ENCODE data around the gene LIPT1. TPM values are rescaled to one million over a fixed set of nuclear protein-coding genes. Genes with fewer than 3 reads are reported as not detected.
A peak's percentile ranks its signal among the peaks of the same experiment; 100 is the strongest.

Gene LIPT1
- total RNA-seq, 4 donors from 2014 or later: 6.8 to 140 (median 11.0) TPM

GRCh38 chr2:99141110-99142108, 13.4 kb upstream of the LIPT1 start, which contains the start of gene C2orf15:
Gene C2orf15 (plus strand): TSS chr2:99141707. CDS start chr2:99150559, 8,852 bp downstream.
- Histone ChIP-seq H3K27me3 (no peaks in the 10 kb centered on the region), H3K4me1 (peaks cover 0 to 4% of the 10 kb centered on the region in 2 donors), H3K27ac (peak within 1 kb of the TSS; percentile 81 to 83), H3K4me3 (peak within 1 kb of the TSS; percentile 73 to 97), H3K36me3 (no peaks in the 10 kb centered on the region), H3K9me3 (no peaks in the 10 kb centered on the region)
- intact Hi-C loops (cut with DNase I; ENCODE audit: low total_unique reads): no loop called here
- peak in 1 of 4 experiments; percentile 1 for TF ChIP-seq CTCF (IDR thresholded peaks at IDR 0.05)
- peak; percentile 39 to 96 for TF ChIP-seq POLR2A (IDR thresholded peaks at IDR 0.05)
- DNase-seq: peak; percentile 92 to 94

GRCh38 chr2:99150706-99151105, 4.1 kb upstream of the LIPT1 start:
- H3K36me3 ChIP-seq: no peaks in the 10 kb centered on the region
- intact Hi-C loops (cut with DNase I; ENCODE audit: low total_unique reads): no loop called here
- no peaks in the 10 kb centered on the region for H3K27me3 ChIP-seq

GRCh38 chr2:99152199-99152895, 2.4 kb upstream of the LIPT1 start:
- Histone ChIP-seq H3K9me3 (no peaks in the 10 kb centered on the region), H3K4me3 (no peak overlapping the region), H3K4me1 (no peaks in the 10 kb centered on the region), H3K27me3 (no peaks in the 10 kb centered on the region), H3K36me3 (no peaks in the 10 kb centered on the region), H3K27ac (no peak overlapping the region)
- TF ChIP-seq CTCF (IDR thresholded peaks at IDR 0.05) (no peak), POLR2A (IDR thresholded peaks at IDR 0.05) (no peak)
- intact Hi-C loops (cut with DNase I; ENCODE audit: low total_unique reads): no loop called here
- DNase-seq: no peak

More at GRCh38 chr2:99150706-99151105, 4.1 kb upstream of the LIPT1 start:
- Histone ChIP-seq H3K9me3 (no peaks in the 10 kb centered on the region), H3K4me1 (no peaks in the 10 kb centered on the region), H3K4me3 (no peak overlapping the region), H3K27ac (peak overlapping the region in 1 of 2 donors; percentile 27)
- no peak for TF ChIP-seq POLR2A (IDR thresholded peaks at IDR 0.05)
- TF ChIP-seq CTCF (IDR thresholded peaks at IDR 0.05): no peak
- DNase-seq: no peak

- no peak for DNase-seq
- peak overlapping the region; percentile 58 to 80 for H3K4me3 ChIP-seq
- H3K4me1 ChIP-seq: no peaks in the 10 kb centered on the region
- no peaks in the 10 kb centered on the region for H3K36me3 ChIP-seq
- intact Hi-C loops (cut with DNase I; ENCODE audit: low total_unique reads): no loop called here
- H3K27ac ChIP-seq: peak overlapping the region; percentile 88 to 93
- no peaks in the 10 kb centered on the region for H3K9me3 ChIP-seq
- H3K27me3 ChIP-seq: no peaks in the 10 kb centered on the region
- TF ChIP-seq CTCF (IDR thresholded peaks at IDR 0.05) (no peak), POLR2A (IDR thresholded peaks at IDR 0.05) (no peak)
Observed at GRCh38 chr2:99153921-99154604, 704 bp upstream of the LIPT1 start.
